Coronary artery (tissue), 2 donors: ENCODE data around the gene RFX3.
A peak's percentile ranks its signal among the peaks of the same experiment; 100 is the strongest.

Experiments
- DNase-seq: peaks from one replicate; pipeline ENCODE4 v3.0.0-alpha.2; 2017; ENCODE audit warnings: low spot score
- H3K27ac ChIP-seq, 2 donors: fragments of 200-600 bp; sonication (generic); one replicate each; pipeline ENCODE4 v1.5.1; 2016 to 2019
- H3K4me3 ChIP-seq: fragments of 200-600 bp; sonication (generic); 2 replicates; pipeline ENCODE4 v1.5.1; 2016; ENCODE audit warnings: mild to moderate bottlenecking, moderate library complexity
- TF ChIP-seq, protein P1 (sequence below): fragments of 200-600 bp; sonication (generic); IDR thresholded peaks from one replicate; pipeline ENCODE4 v1.5.1; 2019; ENCODE audit warnings: antibody characterized with exemption

Gene RFX3

DNA sequence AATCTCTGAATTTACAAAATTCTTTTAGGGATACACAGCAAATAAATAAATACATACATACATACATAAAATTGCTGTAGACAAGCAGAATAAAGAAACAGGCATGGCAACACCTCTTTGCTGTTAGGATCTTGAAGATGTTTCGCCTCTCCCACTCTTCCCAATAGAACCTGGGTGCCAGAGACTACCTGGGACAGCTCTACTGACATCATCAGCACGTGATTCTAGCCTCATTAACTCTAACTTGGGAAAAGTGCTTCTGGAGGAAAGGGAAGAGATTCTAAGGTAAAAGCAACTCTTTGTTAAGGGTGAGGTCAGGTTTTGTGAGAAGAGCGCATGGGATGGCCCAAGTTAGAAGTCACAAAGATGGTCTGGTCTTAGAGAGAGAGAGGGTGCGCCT lies 339.1 kb downstream of the RFX3 start:
- H3K27ac ChIP-seq: no peak overlapping the region
- DNase-seq: no peak
- no peak overlapping the region for H3K4me3 ChIP-seq
- TF ChIP-seq, protein P1, sequence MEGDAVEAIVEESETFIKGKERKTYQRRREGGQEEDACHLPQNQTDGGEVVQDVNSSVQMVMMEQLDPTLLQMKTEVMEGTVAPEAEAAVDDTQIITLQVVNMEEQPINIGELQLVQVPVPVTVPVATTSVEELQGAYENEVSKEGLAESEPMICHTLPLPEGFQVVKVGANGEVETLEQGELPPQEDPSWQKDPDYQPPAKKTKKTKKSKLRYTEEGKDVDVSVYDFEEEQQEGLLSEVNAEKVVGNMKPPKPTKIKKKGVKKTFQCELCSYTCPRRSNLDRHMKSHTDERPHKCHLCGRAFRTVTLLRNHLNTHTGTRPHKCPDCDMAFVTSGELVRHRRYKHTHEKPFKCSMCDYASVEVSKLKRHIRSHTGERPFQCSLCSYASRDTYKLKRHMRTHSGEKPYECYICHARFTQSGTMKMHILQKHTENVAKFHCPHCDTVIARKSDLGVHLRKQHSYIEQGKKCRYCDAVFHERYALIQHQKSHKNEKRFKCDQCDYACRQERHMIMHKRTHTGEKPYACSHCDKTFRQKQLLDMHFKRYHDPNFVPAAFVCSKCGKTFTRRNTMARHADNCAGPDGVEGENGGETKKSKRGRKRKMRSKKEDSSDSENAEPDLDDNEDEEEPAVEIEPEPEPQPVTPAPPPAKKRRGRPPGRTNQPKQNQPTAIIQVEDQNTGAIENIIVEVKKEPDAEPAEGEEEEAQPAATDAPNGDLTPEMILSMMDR: no peak

DNA sequence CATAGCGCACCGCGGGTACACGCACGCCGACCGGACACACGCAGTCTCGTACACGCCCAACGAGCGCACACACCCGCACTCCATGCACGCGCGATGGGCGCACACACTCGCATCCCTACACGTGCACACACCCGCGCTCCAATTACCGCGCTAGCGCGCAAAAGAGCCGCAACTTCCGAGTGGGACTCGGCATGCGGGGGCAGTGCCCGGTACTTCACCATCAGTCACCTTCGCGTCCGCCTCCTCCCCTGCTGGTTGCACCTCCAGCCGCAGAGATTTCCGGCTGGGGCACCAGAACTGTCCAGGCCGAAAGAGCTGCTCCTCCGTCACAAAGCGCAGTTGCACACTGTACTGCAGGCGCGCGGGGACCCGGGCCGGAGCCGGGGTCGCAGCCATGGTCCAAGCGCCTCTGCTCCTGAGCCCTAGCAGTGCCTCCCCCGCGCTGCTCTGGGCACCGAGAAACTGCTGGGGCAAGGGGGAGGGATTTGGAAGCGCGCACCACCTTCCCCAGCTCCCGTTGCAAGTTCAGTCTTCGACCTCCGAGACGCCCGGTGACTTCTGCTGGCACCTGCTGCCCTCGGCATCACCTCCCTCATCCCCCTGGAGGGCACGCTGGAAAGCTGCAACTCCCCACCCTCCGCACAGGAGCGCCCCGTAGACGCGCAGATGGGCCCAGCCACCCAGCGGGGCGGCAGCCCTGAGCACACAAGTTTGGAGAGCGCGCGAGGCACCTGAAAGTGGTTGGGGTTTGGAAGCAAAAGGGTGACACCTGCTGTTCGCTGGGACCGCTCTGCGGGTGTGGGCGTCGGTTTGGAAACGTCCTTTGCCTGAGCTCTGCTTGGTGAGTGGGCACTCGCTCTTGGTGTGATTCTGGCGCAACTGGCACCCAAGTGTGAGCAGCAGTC lies 344.5 kb downstream of the RFX3 start:
- no peak for DNase-seq

DNA sequence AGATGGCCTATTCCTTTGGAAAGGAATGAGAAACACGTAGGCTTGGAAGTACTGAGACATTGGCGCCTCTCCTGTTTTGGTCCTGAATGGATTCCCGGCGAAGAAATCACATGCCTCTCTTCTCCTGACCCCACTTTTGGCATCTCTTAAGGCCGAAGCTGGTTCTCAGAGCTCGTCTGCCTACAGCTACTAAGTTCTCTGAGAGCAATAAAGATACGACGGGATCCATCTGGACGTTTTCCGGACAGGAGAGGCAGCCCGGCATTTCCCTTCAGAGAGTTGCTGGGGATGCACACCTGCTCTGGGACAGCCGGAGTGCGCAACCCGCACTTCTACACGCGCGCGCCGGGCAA lies 345.1 kb downstream of the RFX3 start:
- H3K4me3 ChIP-seq: peak overlapping the region; percentile 55

More for the DNA sequence above, 344.5 kb downstream of the RFX3 start:
- TF ChIP-seq, protein P1: no peak
- Histone ChIP-seq H3K27ac (no peak overlapping the region), H3K4me3 (peak overlapping the region; percentile 55)

DNA sequence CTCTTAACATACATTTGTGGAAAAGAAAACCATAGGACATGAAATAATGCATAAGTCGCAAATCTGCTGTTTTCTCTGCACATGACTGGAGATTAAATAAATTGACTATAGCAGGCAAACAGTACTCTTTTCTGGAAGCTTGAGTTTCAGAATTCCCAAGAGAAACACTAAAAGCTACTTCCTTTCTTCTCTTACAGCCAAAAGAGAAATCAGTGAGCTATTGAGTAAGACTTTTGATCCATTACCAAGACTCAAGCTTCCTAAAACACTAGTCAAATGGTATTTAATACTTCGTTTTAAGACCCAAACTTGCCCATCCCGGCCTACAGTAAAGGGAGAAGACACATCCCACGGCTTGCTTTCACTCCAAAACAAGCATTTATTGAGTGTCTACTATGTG lies 346.1 kb downstream of the RFX3 start:
- H3K4me3 ChIP-seq: no peak overlapping the region
- TF ChIP-seq, protein P1: no peak
- DNase-seq: no peak
- no peak overlapping the region for H3K27ac ChIP-seq

More for the DNA sequence above, 345.1 kb downstream of the RFX3 start:
- H3K27ac ChIP-seq: no peak overlapping the region
- DNase-seq: no peak
- TF ChIP-seq, protein P1: no peak

DNA sequence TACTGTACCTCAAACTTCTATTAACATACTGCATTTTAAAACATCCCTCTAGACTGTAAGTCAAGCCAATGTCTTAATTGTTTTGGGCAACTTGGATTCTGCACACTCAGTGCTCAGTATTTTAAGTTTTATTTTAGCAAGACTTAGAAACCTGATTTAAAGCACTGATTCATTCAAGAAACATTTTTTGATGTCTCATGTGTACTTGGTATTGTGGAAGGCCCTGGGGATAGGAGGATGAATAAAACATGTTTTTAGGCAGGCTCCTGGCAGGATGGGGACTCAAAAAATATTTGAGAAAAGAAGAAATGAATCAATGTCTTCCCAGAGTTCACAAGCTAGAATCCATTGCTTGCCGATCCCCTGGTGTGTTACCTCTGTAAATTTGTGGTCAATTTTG lies 347.9 kb downstream of the RFX3 start:
- TF ChIP-seq, protein P1: no peak
- DNase-seq: no peak
- Histone ChIP-seq H3K27ac (no peak overlapping the region), H3K4me3 (no peak overlapping the region)

DNA sequence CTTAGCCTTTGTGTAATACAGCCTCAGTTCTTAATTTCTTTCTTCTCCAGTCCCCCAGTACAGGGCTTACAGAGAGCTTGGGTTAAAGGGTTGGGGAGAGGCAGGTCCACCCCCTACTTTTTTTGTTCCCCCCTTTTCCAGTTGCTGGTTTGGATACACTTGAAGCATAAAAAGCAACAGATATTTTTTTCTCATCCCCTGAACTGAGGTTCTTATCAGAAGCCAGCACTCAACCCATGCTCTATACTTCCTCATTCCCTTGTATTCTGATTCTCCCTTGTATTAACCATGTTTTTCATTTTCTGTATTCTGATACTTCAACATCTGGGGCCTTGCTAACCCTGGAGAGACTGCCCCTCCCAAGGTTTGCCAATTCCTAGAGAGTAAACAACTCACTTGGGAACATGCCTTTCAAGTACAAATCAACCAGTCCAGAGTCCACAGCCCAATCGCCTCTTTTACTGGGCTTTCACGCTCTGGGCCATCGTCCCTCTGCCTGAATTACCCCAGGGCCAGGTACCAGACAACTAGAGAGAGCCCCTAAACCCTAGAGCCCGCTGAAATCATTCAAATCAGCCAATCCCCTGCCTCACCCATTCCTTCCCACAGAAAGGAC lies 348.5 kb downstream of the RFX3 start:
- DNase-seq: no peak
- TF ChIP-seq, protein P1: no peak
- H3K27ac ChIP-seq: no peak overlapping the region

DNA sequence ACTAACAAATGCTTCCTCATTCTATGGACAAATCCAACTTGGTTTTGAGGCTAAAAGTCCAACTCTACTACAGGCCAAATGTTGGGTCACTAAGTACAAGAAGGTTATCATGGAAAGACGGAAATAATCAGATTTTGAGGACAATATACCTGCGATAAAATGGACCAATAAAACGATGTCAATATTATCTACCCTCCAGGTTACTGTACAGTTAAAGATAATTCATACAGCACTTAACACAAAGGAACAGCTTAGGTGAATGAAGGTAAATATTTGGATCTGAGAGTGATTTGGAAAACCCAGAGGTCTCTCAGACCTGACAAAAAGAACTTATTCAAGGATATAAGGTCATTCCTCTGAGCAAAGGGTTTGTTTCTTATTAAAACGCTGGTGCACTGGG lies 352.4 kb downstream of the RFX3 start:
- Histone ChIP-seq H3K4me3 (no peak overlapping the region), H3K27ac (no peak overlapping the region)
- DNase-seq: no peak
- TF ChIP-seq, protein P1: no peak

More for the DNA sequence above, 348.5 kb downstream of the RFX3 start:
- no peak overlapping the region for H3K4me3 ChIP-seq
